ENCODE measurements around the gene CD300LD. TPM values are rescaled to one million over a fixed set of nuclear protein-coding genes. Genes with fewer than 3 reads are reported as not detected.

The CD300LD gene
- total RNA-seq, 4 donors from 2014 or later, result not detected

- 69 to 79% methylated on average over 1 to 2 of the region's 2 CpGs for whole genome bisulfite sequencing, 2 donors
- intact Hi-C loops (cut with DNase I), result no loop called here
- peaks cover 8 to 29% (median 20%) of the 10 kb centered on the region in 3 donors for H3K4me1 ChIP-seq
- H3K27me3 ChIP-seq, result peaks cover 0 to 35% (median 0%) of the 10 kb centered on the region in 4 donors
- no peak within 1 kb of the TSS for H3K27ac ChIP-seq
- H3K4me3 ChIP-seq, result no peak within 1 kb of the TSS
- no peaks in the 10 kb centered on the region for H3K9me3 ChIP-seq
- H3K36me3 ChIP-seq, result no peaks in the 10 kb centered on the region
- DNase-seq, result no peak
- no peak for TF ChIP-seq CTCF (IDR thresholded peaks at IDR 0.05)
- no peak for TF ChIP-seq POLR2A (IDR thresholded peaks at IDR 0.05)
These were observed 24.7 kb downstream of the CD300LD start, which contains the start of gene CD300H for GRCh38 chr17:74567397-74567796. Gene CD300H, minus strand, starts transcription at chr17:74567509.

GRCh38 chr17:74566132-74566753, 25.8 kb downstream of the CD300LD start:
- intact Hi-C loops (cut with DNase I), result no loop called here
- TF ChIP-seq CTCF (IDR thresholded peaks at IDR 0.05) (peak; percentile 31 to 70 (median 51)), POLR2A (IDR thresholded peaks at IDR 0.05) (no peak)
- Histone ChIP-seq H3K4me1 (peaks cover 8 to 29% (median 20%) of the 10 kb centered on the region in 3 donors), H3K9me3 (no peaks in the 10 kb centered on the region), H3K27me3 (peaks cover 0 to 42% (median 0%) of the 10 kb centered on the region in 4 donors), H3K27ac (no peak overlapping the region), H3K4me3 (no peak overlapping the region), H3K36me3 (no peaks in the 10 kb centered on the region)
- no peak for DNase-seq
- 19 to 36% methylated on average over 6 to 7 of the region's 9 CpGs for WGBS, 2 donors

GRCh38 chr17:74565126-74565525, 27.0 kb downstream of the CD300LD start:
- no peak for DNase-seq
- 52 to 59% methylated on average over 5 of the region's 5 CpGs for WGBS, 2 donors
- TF ChIP-seq POLR2A (IDR thresholded peaks at IDR 0.05) (no peak), CTCF (IDR thresholded peaks at IDR 0.05) (no peak)
- no peak overlapping the region for H3K4me3 ChIP-seq
- peaks cover 6 to 22% (median 13%) of the 10 kb centered on the region in 3 donors for H3K4me1 ChIP-seq
- no peaks in the 10 kb centered on the region for H3K9me3 ChIP-seq
- H3K36me3 ChIP-seq, result no peaks in the 10 kb centered on the region
- H3K27ac ChIP-seq, result no peak overlapping the region
- peaks cover 0 to 47% (median 0%) of the 10 kb centered on the region in 4 donors for H3K27me3 ChIP-seq
- intact Hi-C loops (cut with DNase I), result no loop called here

- Histone ChIP-seq H3K27ac (no peak overlapping the region), H3K4me1 (peaks cover 0 to 7% (median 0%) of the 10 kb centered on the region in 3 donors), H3K27me3 (peaks cover 0 to 42% (median 0%) of the 10 kb centered on the region in 4 donors), H3K9me3 (no peaks in the 10 kb centered on the region), H3K36me3 (no peaks in the 10 kb centered on the region), H3K4me3 (no peak overlapping the region)
- DNase-seq, result no peak
- TF ChIP-seq POLR2A (IDR thresholded peaks at IDR 0.05), result no peak
- no peak for TF ChIP-seq CTCF (IDR thresholded peaks at IDR 0.05)
- intact Hi-C loops (cut with DNase I), result no loop called here
- WGBS, 2 donors, result 78 to 83% methylated on average over 1 of the region's 1 CpG
These were observed 28.7 kb downstream of the CD300LD start for GRCh38 chr17:74563358-74563757.

GRCh38 chr17:74561586-74561985, 30.5 kb downstream of the CD300LD start:
- no peak for DNase-seq
- Histone ChIP-seq H3K27me3 (peaks cover 0 to 41% (median 0%) of the 10 kb centered on the region in 4 donors), H3K4me1 (peaks cover 0 to 7% (median 0%) of the 10 kb centered on the region in 3 donors), H3K9me3 (no peaks in the 10 kb centered on the region), H3K36me3 (no peaks in the 10 kb centered on the region), H3K27ac (no peak overlapping the region), H3K4me3 (no peak overlapping the region)
- WGBS, 2 donors, result 47 to 48% methylated on average over 3 of the region's 3 CpGs
- no peak for TF ChIP-seq CTCF (IDR thresholded peaks at IDR 0.05)
- intact Hi-C loops (cut with DNase I), result no loop called here
